Stimulated activated CD8-positive, alpha-beta memory T cell treated with anti-CD3 and anti-CD28 coated beads, Interleukin-2, amount 100 ng/mL, for 48 hours (primary cell): Measurements from ENCODE around the gene STARD5.
"Not testable (repeated sequence)": the region's sequence is repeated elsewhere in the genome, so short reads cannot be mapped to it uniquely, and the experiment has no call there.

Source experiments
- DNase-seq, 2 donors: peaks; one replicate each; pipeline ENCODE4 v3.0.0-alpha.2; 2020; ENCODE audit warnings: low read depth in 2 of 2

STARD5 gene

DNA sequence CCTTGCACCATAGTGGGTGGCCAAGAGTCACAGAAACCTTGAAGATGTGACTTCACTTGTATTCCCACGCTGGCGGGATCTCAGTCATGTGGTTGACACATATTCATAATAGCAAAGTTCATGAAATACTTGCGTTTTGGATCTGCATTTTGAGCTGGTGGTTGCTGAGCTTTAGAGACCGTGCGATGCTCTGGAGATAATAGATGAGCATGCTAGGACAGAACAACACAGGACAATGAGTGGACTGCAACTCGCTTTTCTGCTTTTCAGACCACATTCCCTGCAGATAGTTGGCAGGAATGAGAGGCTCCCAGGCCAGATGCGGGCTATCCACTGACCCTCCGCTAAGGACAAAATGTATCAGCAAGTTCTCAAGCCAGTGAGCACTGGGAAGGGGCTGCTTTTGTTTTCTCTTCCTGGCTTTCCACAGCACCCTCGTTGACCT is 13.8 kb upstream of the STARD5 start:
- DNase-seq: no peak

DNA sequence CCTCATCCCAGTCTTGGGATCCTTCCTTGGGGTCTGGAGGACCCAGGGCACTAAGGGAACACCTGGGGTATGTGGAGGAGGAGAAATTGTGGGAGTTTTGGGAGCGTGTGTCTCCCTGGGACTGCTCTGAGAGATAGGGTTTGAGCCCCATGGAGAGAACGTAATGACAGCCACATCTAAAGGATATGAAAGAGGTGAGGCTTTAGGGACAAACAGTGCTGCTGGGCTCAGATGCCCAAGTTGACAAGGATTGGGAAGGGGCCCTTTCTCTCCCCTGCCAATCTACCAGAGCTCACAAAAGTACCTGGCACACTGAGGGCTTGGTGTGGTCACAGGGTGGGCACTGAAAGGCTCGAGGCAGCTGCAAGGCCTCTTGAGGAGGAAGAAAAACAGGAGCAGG is 13.3 kb upstream of the STARD5 start:
- no peak for DNase-seq

DNA sequence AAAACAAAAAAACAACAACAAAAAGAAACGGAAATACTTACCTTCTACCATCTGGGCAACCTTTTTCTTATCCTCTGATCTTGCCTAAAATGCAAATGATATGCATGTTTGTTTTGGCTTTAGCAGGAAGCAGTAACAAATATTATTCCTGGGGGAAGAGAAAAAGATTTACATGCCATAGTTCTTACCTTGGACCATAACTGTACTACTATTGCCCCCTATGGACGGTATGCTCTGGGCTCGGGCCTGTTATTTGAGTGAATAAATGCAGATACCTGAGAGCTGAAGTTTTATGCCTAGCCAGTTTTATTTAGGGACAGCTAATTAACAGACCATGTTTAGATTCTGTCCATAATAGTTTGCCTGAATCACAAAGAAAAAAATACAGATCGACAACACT is 12.6 kb upstream of the STARD5 start:
- DNase-seq: no peak

DNA sequence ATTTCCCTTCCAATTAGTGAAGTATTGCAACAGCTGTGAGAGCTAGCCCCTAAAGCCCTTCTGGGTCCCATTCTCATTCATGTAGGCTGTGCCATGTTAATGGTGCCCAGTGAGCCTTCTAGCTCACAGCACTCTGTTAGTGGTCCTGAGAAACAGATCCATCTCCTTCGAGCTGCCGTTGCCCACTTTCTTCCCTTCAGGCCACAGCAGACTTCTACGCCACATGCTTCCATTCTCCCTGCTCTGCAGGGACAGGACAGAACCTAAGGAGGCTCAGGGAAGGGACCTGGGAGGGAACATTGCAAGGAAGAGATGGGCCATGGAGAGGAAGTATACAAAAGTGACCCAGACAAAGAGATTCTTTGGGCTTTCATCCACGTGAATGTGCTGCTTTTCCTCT is 11.7 kb upstream of the STARD5 start:
- no peak for DNase-seq

DNA sequence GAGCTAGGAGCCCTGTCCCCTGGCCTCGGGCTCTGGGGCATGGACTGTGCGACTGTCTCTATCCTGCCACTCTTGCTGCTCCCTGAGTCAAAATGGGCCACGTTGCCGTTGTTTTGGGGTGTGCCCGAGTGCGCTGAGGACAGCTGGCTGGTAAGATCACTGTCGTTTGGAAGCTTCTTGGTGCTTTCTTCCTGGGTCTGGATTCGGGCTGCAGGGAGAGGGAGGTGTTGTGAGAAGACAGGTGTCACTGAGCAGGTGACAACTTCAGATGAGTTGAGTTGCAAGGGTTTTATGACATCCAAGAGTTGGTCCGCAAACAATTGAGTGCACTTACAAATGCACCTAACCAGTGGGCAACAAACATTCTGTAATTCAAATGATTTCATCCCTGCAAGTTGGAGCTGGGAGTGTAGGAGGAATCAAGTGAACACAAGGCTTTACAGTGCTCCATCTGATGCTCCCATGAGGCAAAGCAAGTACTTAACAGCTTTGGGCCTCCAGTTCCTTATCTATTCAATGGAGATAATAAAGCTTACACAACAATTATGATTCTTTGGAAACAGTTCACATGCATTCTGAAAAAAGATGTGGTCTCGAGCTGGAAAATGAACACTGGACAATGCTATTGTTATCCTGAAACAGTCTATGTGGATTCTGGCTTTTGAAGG is 11.0 kb upstream of the STARD5 start:
- DNase-seq: no peak

DNA sequence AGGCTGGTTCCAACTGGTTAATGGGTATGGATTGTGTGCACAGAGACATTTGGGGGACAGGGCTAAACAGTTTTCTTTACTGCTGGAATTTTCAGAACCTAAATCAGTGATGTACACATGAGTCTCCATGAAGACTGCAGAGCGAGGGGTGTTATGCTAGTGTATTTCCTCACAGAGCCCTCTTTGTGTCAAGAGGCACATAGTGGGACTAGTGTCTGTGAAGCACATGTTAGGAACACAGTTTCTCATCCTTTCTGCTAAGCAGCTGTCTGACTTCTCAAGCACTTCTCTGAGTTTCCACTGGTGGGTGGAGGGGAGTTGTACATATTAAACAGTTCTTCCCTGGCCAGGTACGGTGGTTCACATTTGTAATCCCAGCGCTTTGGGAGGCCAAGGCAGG is 9.4 kb upstream of the STARD5 start:
- DNase-seq: no peak

DNA sequence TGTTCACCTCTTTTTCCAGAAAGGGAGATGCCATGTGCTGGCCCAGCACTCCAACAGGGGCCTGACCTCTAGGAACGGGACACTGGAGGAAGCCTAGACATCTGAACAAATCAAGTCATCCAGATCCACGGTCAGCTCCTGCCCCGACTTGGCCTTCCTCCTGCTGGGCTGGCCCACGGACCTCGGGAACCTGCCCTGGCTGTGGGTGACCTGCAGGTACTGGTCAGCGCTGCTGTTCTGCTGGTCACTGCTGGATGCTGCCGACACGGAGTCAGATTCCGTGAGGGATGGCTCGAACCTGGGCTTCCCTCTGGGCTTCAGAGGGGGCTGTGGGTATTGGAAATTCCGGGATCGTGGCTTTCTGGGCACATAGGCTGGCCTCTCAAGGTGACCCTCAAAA is 8.4 kb upstream of the STARD5 start:
- no peak for DNase-seq

DNA sequence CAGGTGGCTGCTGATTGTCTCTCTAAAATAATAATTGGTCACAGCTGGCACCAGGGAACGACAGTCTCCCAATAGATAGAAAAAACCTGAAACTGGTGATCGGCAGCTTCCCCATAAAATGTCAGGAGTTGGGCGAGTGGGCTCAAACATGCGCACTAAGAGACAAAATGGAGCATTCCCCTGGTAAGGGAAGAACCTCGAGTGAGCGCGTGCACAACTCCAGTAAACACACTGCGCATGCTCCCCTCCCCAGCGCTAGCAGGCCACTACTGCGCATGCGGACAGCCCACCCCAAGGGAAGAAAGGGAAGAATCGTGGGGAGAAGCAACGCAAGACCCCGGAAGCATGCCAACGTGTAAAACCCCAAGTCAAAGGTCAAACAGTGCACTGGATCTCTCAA is 7.7 kb upstream of the STARD5 start:
- DNase-seq: no peak

DNA sequence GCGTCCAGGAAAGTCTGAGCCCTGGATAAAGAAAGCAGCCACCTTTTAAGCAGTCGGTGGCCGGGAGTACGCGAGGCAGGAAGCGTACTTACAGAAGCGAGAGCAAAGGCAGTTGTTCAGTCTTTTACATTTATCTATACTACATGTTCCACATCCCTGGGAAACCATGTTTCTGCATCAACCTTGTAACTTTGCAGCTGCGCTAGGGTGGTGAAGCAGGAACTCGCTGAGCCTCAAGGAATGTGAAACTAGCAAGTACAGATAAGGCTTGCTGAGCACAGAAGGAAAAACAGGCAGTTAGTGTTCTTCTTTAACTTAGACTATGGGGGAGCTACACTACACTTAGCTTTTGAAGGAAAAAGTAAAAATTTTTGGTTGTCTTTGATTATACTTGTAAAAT is 7.2 kb upstream of the STARD5 start:
- DNase-seq: not testable (repeated sequence)

DNA sequence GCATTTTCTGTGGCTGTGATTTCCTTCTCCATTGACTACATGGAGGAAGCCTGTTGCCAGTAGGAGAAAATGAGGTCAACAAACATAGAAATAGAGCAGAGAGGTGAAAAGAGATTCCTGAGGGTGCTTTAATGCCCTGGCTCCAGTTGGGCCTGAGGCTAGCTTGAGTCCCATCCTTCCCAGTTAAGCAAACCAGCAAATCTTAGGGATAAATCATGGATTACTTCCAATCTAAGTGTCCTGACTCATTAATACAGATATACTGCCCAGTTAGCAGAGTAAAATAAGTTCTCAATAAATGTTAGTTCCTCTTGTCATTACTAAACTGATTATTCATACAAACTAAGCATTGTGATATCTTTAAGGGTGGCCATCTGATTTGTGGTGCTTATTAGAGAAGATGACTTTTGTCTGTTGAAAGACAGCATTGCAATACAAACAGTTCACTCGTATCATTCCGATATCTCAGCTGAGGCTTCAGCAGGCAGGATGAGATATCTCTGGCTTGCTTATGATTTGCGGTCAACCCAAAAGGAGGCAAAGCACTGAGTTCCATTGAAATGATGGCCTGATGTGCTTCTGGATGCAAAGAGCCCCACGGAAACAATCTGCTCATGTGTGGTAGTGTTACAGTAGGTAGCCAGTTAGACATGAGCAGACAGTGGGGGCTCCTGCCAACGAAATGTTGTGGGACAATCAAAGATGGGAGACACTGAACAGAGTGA is 6.6 kb upstream of the STARD5 start:
- DNase-seq: no peak

DNA sequence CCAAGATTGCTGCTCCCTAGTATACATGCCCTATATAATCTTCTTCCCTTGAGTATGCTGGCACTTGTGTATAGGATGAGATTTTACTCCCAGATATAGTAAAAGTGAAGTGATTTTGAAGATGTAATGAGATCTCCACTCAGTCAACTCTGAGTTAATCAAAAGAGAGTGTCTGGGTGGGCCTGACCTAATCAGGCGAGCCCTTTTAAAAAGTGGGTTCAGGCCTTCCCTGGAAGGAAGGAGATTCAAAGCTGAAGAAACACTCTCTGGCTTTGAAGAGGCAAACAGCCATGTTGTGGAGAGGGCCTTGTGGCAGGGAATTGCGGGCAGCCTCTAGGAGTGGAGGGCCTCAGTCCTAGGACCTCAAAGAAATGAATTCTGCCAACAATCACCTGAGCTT is 5.5 kb upstream of the STARD5 start:
- DNase-seq: no peak

DNA sequence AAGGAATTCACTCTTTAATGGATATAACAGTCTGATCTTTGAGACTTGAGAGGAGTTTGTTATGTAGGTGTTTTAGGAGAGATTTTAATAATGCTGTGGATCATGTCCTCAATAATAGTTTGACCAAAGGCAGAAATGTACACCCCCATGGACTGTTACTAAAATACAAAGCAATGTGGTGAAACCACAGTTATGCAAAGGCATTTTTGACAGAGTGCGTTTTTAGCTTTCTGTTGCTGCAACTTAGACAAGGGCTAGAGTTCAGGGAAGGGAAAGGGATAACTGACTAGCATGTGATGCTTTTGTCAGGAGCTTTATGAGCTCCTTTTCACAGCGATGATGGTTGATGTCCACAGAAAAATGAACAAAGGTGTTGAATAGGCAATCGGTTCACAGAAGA is 3.6 kb upstream of the STARD5 start:
- DNase-seq: no peak

DNA sequence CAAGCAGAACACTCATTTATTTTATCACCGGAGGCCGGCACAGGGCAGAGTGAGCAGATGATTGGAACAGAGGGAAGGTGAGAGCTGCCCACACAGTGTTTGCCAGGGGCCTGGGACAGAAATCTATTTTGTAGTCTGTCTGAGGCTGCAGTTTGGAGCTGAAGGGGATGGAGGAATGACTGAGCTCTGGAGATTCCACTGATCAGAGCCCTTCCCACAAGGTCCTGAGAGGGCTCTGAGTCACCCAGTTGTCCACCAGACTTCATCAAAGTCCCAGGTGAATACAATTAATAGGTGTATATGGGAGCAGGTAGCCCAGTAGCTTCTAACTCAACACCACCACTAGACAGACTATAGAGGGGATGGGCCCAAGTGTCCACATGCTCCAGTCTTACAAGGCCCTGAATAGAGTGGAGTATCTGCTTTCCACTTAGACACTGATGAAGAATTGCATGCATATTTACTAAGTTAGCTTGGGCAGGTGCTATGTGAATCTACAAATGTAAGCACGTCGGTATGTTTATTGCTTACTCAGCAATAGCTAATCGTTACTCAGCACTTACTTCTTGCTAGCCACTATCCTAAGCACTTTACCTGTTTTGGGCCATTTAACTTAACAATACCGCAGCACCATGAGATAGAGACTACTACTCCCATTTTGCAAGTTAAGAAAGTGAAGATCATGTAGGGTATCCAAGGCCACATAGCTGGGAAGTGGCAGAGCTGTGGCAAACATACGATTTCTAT is 2.7 kb upstream of the STARD5 start:
- DNase-seq: no peak

DNA sequence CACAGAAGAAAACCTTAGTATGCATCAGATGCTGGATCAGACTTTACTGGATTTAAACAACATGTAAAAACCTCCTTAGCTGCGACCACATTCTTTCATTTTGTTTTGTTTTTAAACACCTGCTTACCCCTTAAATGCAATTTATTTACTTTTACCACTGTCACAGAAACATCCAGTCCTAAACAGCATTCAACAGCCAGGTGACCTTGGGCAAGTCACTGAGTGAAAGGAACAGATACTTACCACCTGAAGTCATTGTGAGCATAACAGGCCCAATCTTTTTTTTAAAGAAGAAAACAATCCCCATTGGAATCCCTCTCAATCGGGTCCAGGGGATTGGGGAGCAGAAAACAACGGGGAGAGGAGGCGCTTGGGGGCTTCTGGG is 390 bp downstream of the STARD5 start:
- DNase-seq: no peak

DNA sequence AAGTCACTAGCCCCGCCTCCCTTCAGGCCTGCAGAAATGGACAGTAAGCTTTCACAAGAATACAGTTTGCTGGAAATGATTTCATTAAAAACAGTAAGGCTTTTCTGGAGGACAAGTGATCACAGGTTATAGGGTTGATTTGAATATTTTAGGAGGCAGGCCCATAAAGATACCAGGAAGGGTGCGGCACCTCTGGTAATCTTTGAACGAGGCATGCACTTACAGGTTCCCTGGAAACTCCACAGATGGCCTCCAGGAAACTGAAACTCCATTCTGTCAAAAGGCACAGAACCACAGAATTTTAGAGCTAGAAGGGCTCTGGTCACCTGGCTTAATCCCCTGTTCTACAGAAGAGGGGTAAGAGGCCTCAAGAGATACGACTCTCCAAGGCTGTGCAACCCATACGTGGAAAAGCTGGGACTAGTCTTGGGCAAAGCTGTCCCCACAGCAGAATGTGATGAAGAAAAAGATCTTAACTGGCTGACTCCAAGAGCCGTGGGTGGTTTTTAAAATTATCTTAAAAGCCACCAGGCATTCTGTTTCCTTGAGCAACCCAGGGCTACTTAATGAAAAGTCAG is 1.2 kb downstream of the STARD5 start:
- DNase-seq: no peak

DNA sequence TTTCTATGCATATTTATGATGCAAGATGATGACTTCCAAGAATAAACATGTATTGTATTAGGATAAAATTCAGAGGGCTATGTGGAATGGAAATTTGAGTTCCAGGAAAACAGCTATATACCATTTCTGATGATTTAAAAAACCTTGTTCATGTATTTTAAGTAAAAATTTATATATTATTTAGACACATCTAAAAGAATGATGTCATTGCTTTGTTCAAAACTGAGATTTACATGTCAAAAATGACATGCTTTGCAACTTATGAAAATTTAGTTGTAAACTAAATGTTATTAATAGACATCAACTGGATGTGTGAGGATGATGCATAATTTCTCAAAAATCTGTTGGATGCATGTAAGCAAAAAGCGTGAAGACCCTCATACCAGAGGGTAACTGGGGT is 2.3 kb downstream of the STARD5 start:
- DNase-seq: no peak

DNA sequence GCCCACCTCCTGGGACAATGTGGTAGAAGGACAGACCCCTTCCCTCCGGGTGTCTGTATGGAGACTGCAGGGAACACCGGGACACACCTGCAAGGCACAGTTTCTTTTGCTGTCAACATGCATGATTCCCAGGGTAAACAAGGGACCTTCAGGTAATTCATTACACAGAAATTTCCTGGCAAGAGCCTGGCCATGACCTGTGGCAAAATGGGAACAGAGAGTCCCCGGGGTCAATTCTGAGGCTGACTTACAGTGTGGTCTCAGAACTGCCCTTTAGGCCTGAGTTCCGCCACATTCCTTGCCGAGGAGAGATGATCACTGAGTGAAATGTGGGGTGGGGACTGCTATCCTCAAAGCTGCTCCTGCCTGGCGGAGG is 6.3 kb downstream of the STARD5 start:
- no peak for DNase-seq

DNA sequence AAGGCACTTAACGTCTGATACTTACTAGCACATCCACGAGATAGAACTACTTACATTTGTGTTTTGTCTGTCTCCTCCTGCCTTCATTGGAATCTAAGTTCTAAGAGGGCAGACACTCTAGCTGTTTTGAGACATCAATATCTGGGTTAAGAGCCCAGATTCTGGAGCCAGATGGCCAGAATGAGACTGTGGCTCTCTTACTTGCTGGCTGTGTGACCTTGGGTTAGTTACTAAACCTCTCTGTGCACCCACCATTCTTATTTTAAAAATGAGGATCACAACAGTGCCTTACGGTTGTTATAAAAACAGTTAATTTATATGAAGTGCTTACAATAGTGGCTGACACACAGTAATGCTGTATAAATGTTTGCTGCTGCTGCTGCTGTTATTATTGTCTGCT is 7.7 kb downstream of the STARD5 start:
- DNase-seq: no peak

DNA sequence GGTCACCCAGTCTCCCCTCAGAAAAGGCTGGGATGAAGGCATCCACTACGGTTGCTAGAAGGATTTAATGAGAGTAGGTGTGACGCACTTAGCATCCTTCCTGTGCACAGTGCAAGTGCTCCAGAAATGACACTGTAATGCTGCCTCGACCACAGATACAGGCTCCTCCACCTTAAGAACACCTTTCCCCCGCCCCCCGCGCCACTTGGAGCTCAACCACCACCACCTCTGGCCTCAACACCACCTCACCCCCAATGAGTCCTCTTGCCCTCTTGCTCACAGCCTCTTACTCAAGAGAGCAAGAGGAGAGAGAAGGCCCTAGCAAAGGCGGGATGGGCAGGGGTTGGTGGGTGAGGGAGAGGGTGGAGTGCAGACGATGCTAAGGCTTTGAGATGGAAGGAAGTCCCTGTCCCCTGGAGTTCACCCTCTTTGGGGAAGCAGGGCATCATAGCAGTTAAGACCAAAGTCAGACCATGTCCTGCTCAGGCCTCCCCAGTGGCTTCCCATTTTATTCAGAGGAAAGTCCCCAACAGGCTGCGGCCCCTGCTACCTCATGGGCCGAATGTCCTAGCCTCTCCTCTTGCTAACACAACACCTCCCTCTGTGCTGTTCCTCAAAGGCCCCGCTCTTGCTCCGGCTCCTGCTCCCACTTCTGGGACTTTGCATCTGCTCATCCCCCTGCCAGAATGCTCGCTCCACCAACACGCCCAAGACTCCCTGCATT is 8.3 kb downstream of the STARD5 start:
- no peak for DNase-seq

DNA sequence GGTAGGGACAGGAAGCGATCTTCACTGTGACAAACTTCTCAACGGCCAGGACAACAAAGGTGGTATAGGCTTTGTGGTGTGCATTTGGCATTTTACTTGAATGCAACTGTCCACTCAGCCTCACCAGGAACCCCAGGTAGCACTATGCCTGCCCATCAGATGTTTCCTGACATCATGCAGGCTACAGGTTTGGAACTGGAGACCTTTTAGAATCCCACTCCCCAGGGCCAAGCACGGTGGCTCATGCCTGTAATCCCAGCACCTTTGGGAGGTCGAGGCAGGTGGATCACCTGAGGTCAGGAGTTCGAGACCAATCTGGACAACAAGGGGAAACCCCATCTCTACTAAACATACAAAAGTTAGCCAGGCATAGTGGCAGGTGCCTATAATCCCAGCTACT is 9.6 kb downstream of the STARD5 start:
- no peak for DNase-seq

DNA sequence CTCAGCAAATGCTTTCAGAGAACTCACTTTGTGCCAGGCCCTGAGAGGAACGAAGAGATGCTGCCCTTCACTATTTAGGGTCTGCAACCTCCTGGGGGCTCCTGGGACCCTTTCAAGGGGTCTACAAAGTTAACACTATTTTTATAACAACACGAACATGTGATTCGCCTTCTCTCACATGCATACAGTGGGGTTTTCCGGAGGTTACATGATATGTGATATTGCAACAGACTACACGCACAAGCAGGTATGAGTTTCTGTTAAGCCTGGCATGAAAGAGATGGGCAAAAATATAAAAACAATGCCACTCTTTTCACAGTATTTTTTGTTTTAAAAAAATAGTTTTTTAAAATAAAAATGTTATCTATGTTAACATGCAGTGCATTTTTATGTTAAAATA is 10.3 kb downstream of the STARD5 start:
- DNase-seq: no peak
